ELF-1 (cell line): ENCODE data around the gene POU5F1.
A peak's percentile ranks its signal among the peaks of the same experiment; 100 is the strongest.
"Not testable (repeated sequence)": the region's sequence is repeated elsewhere in the genome, so short reads cannot be mapped to it uniquely, and the experiment has no call there.

Source experiments
- DNase-seq: peaks from one replicate; pipeline ENCODE4 v3.0.0-alpha.2; 2016; ENCODE audit warnings: low read depth, low spot score

The POU5F1 gene

DNA sequence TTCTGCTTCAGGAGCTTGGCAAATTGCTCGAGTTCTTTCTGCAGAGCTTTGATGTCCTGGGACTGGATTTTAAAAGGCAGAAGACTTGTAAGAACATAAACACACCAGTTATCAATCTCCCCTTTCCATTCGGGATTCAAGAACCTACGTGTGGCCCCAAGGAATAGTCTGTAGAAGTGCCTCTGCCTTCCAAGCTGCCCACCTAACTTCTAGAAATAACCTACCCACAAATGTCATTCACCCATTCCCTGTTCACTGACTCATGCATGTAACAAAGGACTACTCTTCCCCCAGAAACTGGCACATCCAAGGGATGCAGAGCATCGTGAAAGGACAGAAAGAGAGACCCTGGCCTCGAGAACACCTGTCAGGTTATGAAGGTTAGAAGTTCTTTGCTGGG, 4.5 kb downstream of the POU5F1 start:
- no peak for DNase-seq

DNA sequence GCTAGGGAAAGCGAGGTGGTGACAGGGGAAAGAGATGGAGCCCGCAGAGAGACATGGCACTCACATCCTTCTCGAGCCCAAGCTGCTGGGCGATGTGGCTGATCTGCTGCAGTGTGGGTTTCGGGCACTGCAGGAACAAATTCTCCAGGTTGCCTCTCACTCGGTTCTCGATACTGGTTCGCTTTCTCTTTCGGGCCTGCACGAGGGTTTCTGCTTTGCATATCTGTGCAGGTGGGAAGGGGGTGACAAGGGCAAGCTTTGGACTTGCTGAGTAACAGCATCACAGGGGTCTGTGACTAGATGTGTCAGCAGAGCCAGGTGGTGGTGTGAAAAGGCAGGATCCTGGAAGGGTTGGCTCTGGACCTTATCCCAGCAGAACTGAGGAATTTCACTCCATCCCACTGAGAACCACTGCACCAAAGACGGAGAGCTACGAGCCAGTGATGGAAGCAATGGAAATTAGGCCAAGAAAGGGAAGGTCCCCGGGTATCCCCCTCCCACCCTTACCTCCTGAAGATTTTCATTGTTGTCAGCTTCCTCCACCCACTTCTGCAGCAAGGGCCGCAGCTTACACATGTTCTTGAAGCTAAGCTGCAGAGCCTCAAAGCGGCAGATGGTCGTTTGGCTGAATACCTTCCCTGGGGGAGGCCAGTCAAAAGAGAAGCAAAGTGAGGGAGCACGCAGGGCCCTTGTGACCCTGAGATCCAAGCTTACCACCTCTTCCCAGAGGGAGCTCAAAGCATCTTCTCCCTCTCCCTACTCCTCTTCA, 5.2 kb downstream of the POU5F1 start:
- DNase-seq = not testable (repeated sequence)

DNA sequence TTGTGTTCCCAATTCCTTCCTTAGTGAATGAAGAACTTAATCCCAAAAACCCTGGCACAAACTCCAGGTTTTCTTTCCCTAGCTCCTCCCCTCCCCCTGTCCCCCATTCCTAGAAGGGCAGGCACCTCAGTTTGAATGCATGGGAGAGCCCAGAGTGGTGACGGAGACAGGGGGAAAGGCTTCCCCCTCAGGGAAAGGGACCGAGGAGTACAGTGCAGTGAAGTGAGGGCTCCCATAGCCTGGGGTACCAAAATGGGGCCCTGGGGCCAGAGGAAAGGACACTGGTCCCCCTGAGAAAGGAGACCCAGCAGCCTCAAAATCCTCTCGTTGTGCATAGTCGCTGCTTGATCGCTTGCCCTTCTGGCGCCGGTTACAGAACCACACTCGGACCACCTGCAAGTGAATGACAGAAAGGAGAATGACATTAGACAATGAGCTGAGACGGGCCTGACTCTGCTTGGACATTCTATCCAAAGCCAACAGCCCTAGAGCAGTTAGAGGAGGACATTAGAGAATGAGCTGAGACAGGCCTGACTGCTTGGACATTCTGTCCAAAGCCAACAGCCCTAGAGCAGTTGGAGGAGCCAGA, 5.9 kb downstream of the POU5F1 start:
- not testable (repeated sequence) for DNase-seq

DNA sequence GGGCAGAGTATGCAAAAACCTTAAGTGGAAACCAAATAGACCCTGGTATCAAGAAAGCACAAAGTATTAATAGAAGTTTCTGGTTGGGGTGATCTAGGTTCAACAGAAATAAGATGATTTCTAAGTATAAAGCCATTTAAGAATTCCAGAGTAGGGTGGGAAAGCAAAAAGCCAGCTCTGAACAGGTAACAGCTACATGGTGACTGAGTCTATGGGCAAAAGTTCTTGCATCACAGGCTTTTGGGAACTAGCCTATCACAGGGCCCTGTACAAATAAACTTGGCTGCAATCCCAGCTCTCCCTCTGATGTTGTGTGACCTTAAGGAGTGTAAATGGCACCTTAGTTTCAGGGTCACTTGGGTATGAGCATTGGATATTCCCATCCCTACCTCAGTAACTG, 6.6 kb downstream of the POU5F1 start:
- DNase-seq = no peak

- DNase-seq = peak; percentile 58
Observed at GRCh38 chr6:31162463-31163165, 7.9 kb downstream of the POU5F1 start.

DNA sequence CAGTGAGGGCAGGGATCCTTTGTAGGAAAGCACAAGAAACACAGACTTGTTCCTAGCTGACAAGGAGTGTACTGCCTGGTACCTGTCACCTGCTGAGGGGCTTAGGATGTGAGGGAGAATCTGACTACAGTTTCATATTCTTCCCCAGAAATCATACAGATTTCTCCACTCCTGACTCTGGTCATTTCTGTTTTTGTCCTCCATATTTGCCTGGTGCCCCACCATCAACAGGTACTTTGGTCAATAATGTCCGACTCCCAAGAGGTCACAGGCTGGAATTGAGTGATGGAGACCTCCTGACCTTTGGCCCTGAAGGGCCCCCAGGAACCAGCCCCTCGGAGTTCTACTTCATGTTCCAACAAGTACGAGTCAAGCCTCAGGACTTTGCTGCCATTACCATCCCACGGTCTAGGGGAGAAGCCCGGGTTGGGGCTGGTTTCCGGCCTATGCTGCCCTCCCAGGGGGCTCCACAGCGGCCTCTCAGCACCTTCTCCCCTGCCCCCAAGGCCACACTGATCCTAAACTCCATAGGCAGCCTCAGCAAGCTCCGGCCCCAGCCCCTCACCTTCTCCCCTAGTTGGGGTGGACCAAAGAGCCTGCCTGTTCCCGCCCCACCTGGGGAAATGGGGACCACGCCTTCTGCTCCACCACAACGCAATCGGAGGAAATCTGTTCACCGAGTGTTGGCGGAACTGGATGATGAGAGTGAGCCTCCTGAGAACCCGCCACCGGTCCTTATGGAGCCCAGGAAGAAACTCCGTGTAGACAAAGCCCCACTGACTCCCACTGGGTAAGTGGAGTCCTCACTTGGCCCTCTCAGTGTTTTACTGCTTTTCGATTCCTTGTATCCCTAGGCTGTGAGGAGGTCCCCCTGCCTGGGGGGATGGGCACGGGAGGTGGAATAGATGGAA, 9.0 kb downstream of the POU5F1 start:
- no peak for DNase-seq

GRCh38 chr6:31158863-31159855, 11.3 kb downstream of the POU5F1 start:
- peak; percentile 64 for DNase-seq

DNA sequence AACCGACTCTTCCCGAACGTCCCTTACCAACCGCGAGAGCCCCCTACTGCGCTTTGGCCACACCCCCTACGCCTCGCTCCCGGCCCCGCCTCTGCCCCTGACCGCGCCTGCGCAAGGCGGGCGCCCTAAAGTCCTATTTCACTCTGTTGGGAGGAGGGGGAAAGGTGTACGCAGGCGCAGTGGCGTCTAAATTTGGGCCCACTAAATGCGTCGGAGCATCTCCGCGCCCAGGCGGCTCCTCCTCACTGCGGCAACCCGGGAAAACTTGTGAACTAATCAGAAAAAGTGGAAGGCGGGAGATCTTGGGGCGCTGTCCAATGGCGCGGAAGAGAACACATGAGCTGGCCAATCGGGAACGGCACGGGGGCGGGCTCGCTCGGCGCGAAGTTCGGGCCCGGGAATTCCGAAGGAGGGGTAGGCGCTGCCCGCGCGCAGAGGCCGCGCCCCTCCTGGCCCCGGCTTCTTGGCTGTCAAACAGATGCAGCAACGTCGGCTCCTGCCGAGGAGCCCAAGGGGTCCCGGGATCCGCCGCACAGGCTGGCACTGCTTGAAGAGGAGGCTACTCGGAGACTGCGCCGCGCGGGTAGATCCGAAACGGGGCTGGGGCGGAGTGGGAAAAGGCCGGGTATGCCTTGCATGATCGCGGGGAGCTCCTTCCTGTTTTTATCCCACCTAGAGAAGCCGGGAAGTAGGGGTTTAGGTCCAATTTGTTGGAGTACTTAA, 12.2 kb downstream of the POU5F1 start, which contains the start of gene TCF19:
Gene TCF19, plus strand, starts transcription at position 450 of the 723 bp plus-strand sequence. CDS start 881 bp downstream, outside the sequence.
- DNase-seq = peak; percentile 100

DNA sequence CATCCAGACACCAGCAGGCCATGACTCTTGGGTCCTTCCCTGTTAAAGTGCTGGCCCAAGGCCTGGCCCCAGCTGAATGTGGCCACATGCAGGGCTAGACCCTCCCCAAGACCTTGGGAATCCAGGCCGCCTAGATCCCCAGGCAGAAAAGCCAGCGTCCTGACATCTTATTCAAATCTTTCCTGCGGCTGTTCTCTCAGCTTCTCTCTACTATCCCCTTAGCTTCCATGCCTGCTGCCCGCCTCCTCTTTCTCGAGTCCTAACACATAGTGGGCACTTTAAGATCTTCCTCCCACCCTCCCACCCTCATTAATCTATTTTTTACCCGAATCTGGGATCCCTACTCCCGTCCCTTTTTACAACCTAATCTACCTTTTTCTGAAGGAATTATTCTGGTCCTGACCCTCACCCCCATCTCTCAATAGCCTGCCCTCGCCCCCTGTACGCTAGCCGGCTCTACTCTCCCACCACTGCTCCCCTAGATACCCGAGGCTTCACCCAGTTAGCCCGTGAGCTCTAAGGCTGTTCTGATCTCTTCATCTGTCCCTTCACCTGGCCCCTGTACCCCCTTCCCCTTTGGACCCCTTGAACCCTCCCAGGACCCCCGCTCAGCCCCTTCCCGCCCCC, 12.9 kb downstream of the POU5F1 start, which contains the start of gene CCHCR1:
Gene CCHCR1, minus strand, starts transcription at position 290 of the 627 bp plus-strand sequence. Its CDS starts 202 bp downstream, at position 88.
- peak; percentile 42 for DNase-seq

DNA sequence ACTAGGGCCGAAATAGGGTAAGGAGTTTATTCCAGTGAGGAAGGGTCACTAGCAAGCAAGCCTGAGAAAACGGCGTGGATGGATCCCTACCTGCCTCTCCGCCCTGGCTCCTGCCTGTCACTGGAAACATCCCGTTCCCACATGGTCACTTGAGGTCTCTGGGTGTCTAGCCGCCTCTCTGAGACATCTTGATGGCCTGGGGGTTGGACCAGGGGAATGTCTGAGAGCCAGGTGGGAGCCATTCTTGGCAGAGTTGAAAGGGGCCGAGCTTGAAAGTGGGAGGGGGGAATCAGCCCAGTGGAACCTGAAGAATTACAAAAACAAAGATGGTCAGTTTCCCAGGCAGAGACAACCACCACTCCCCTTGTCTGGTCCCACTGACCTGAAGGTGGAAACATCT, 13.8 kb downstream of the POU5F1 start:
- DNase-seq = peak; percentile 51

- no peak for DNase-seq
Observed at GRCh38 chr6:31154436-31154835, 16.0 kb downstream of the POU5F1 start.

- DNase-seq = no peak
Observed at GRCh38 chr6:31152781-31153180, 17.7 kb downstream of the POU5F1 start.

GRCh38 chr6:31149827-31150447, 20.5 kb downstream of the POU5F1 start:
- no peak for DNase-seq

DNA sequence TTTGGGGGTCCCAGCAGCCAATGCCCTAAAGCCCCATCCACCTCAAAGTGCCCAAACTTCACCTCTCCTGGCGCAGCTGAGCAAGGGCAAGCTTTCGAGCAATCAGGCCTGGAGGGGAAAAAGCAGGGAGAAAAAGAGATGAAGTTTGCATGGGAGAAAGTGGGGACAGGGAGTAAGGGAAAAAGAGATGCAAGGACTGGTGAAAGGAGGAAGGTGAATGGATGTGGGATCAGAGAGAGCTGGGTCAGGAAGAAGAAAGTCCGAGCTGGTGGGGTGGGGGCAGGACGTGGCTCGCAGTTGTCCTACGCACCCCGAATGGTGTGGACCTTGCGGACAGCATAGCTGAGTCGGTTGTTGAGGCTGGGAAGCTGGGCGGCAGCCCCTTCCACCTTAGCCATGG, 25.1 kb downstream of the POU5F1 start:
- DNase-seq = no peak

DNA sequence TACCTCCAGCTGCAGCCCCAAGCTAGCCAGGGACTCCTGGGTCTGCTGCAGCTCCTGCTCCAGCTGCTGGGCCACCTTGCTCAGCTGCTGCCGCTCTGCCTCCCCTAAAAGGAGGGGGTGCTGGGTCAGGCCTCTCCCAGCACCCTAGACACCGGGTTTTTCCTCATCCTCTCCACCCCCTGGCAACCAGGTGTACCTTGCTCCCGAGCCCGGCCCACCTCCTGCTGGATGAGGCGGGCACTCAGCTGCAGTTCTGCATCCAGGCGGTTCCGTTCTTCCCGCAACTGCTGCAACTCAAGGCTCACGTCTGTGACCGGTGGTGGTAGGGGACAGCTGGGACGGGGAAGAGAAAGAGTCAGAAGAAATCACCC, 25.5 kb downstream of the POU5F1 start:
- no peak for DNase-seq

DNA sequence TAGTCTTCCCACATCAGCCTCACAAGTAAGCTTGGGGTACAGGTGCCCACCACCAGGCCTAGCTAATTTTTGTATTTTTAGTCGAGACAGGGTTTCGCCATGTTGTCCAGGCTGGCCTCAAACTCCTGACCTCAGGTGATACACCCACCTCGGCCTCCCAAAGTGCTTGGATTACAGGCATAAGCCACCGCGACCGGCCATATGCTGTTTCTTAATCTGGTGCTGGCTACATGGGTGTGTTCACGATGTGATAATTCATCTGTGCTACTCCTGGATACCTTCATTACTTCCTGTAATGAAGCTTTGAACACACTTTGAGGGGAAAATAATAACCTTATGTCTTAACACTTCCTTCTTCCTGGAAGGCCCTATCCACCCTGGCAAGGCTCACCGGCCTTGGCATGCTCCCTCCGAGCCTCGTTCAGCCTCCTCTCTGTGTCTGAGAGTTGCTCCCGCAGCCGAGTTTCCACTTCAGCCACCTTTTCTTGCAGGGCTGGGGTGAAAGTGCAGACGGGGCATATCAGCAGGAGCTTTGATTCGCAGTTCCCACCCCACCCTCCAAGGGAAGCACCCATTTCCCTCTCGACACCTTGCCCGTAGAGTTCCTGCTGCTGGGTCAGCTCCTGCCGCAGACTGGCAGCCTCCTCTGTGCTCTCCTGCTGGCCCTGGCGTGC, 26.0 kb downstream of the POU5F1 start:
- no peak for DNase-seq

DNA sequence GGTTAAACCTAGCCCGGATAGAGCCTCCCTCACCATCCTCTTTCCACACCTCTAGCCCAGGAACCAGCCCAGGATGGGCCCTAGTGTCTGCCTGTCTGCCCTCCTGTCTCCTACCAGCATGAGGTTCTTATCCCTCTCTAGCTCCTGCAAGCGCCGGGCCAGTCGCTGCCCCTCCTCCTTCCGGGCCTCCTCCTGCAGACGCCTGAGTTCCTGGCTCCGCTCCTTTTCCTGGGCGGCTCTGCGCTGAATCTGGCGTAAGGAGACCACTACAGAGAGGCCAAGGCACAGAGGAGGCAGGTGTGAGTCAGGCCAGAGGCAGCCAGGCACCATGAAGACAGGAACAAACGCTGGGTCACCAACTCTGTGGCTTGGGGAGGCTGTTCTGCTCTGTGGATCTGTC, 27.3 kb downstream of the POU5F1 start:
- peak; percentile 90 for DNase-seq

GRCh38 chr6:31142361-31142761, 28.1 kb downstream of the POU5F1 start:
- DNase-seq = peak; percentile 86
